Activated naive CD8-positive, alpha-beta T cell treated with anti-CD3 and anti-CD28 coated beads, Interleukin-2, amount 10 ng/mL, durations not matched to agents 7 days and 5 days (primary cell): Measurements from ENCODE around the gene ASCC3. TPM values are rescaled to one million over a fixed set of nuclear protein-coding genes. Genes with fewer than 3 reads are reported as not detected.

Experiments
- ATAC-seq: fragments of 150-1000 bp; cut with Tn5 transposase; one replicate; pipeline ENCODE4 v1.10.0; 2021; ENCODE audit warnings: low read depth, moderate library complexity
- POLR2A ChIA-PET: fragments of 350-600 bp; sonication (Branson Sonifier 250); formaldehyde crosslinking; loops from one replicate; lab custom pipeline; 2021; ENCODE audit warnings: antibody characterized with exemption; lab: Charles Lee
- DNase-seq: peaks from one replicate; pipeline ENCODE4 v3.0.0; 2021
- H3K27ac Mint-ChIP-seq: one replicate; pipeline ENCODE4 v1.8.0; 2022; ENCODE audit warnings: mild to moderate bottlenecking, mixed read lengths
- H3K27me3 Mint-ChIP-seq: one replicate; pipeline ENCODE4 v1.8.0; 2022; ENCODE audit warnings: mild to moderate bottlenecking, moderate library complexity, mixed read lengths
- H3K36me3 Mint-ChIP-seq: one replicate; pipeline ENCODE4 v1.8.0; 2021; ENCODE audit warnings: mild to moderate bottlenecking, mixed read lengths
- H3K4me1 Mint-ChIP-seq: one replicate; pipeline ENCODE4 v1.8.0; 2021; ENCODE audit warnings: mixed read lengths
- H3K4me3 Mint-ChIP-seq: one replicate; pipeline ENCODE4 v1.8.0; 2022; ENCODE audit warnings: mild to moderate bottlenecking, moderate library complexity, mixed read lengths
- H3K9me3 Mint-ChIP-seq: one replicate; pipeline ENCODE4 v1.8.0; 2021; ENCODE audit warnings: mixed read lengths
- total RNA-seq, 2 experiments: library from RNA; stranded (reverse); gene quantifications; one replicate each; pipeline ENCODE4 v1.2.3, GENCODE V29; 2021

The ASCC3 gene
- total RNA-seq, 2 experiments from 2014 or later = 54.7 to 59.6 TPM

GRCh38 chr6:100538086-100538485 is 343.0 kb downstream of the ASCC3 start:
- no peak for DNase-seq
- no peak overlapping the region for H3K4me3 Mint-ChIP-seq
- H3K27me3 Mint-ChIP-seq = no peaks in the 10 kb centered on the region
- H3K4me1 Mint-ChIP-seq = peaks cover 2% of the 10 kb centered on the region
- H3K36me3 Mint-ChIP-seq = peaks cover 56% of the 10 kb centered on the region
- no peak overlapping the region for H3K27ac Mint-ChIP-seq
- ATAC-seq = no peak
- POLR2A ChIA-PET = no interaction called here
- peaks cover 6% of the 10 kb centered on the region for H3K9me3 Mint-ChIP-seq

DNA sequence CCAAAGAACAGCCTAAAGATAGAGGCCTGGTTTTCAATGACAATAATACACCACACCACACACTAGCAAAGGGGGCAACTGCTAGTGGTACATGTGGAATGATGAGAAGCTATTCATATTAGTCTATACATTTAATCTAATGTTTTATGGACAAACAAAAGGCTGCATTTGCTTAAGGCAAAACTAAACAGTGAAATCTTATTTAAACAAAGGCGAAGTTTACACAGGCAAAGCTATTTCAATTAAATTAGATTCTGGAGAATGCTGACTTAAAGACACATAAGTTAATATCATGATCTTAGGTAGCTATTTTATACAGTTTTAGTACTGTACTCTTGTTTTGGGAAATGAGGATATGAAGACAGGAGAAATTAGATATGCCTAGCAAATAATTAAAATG is 362.5 kb downstream of the ASCC3 start:
- Mint-ChIP-seq H3K27ac (no peak overlapping the region), H3K4me1 (no peaks in the 10 kb centered on the region), H3K9me3 (no peaks in the 10 kb centered on the region), H3K4me3 (no peak overlapping the region), H3K27me3 (no peaks in the 10 kb centered on the region), H3K36me3 (peaks cover 11% of the 10 kb centered on the region)
- DNase-seq = no peak
- no peak for ATAC-seq
- POLR2A ChIA-PET = no interaction called here

GRCh38 chr6:100517633-100518032 is 363.5 kb downstream of the ASCC3 start:
- ATAC-seq (no peak), DNase-seq (no peak)
- Mint-ChIP-seq H3K9me3 (no peaks in the 10 kb centered on the region), H3K27ac (no peak overlapping the region), H3K27me3 (no peaks in the 10 kb centered on the region), H3K4me1 (no peaks in the 10 kb centered on the region), H3K4me3 (no peak overlapping the region), H3K36me3 (peaks cover 16% of the 10 kb centered on the region)
- POLR2A ChIA-PET = no interaction called here

DNA sequence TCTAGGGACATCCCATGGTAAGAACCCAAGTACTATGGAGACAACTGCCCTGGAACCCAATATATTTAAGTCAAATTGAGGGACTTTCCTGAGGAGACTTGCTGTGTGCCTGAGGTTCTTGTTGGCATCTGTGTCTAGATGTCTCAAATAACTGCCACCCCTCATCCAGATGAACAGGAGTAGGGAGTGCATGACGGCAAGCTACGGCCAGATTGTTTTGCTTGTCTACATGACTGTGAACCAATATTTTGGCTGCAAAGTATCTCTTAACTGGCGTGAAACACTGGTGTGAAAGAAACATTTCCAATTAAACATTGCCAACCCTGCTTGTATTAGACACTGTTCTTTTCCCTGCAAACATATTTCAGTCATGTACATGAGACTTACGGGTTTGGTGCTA is 364.0 kb downstream of the ASCC3 start:
- H3K4me3 Mint-ChIP-seq = no peak overlapping the region
- H3K9me3 Mint-ChIP-seq = no peaks in the 10 kb centered on the region
- no peak for ATAC-seq

GRCh38 chr6:100514660-100515059 is 366.5 kb downstream of the ASCC3 start:
- POLR2A ChIA-PET = no interaction called here
- Mint-ChIP-seq H3K27ac (no peak overlapping the region), H3K9me3 (no peaks in the 10 kb centered on the region), H3K27me3 (no peaks in the 10 kb centered on the region), H3K4me3 (no peak overlapping the region), H3K36me3 (peaks cover 32% of the 10 kb centered on the region), H3K4me1 (no peaks in the 10 kb centered on the region)
- ATAC-seq (no peak), DNase-seq (no peak)

More for the DNA sequence above, 364.0 kb downstream of the ASCC3 start:
- Mint-ChIP-seq H3K36me3 (peaks cover 19% of the 10 kb centered on the region), H3K4me1 (no peaks in the 10 kb centered on the region), H3K27ac (no peak overlapping the region), H3K27me3 (no peaks in the 10 kb centered on the region)
- DNase-seq = no peak
- POLR2A ChIA-PET = no interaction called here

DNA sequence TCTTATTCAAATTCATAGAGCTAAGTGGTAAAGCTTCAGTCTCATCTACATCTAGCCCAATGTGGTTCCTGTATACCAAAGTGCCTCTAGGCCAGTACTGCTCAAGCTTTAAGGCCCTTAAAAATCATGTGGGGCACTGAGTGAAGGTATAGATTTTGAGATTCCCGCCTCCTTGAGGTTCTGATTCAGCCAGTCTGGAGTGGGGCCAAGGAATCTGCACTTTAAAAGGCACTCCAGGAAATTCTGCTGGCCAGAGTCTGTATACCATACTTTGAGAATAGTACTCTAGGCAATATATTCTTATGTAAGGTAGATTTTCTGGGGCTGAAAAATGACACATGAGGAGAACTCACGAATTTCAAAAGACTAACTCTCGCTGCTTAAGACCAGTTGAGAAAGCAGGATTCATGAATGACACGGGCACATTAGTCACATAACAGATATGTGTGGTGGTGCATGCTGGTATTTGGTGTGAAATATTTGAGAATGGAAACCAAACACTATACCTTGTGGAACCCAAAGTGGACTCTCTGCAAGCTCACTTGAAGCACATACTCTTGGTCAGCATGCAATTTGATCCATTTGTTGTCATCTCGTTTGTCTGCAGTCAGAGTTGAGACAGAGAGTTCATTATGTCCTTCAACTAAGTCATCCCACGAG is 368.8 kb downstream of the ASCC3 start:
- peaks cover 2% of the 10 kb centered on the region for H3K4me1 Mint-ChIP-seq
- POLR2A ChIA-PET = no interaction called here
- no peak for ATAC-seq

DNA sequence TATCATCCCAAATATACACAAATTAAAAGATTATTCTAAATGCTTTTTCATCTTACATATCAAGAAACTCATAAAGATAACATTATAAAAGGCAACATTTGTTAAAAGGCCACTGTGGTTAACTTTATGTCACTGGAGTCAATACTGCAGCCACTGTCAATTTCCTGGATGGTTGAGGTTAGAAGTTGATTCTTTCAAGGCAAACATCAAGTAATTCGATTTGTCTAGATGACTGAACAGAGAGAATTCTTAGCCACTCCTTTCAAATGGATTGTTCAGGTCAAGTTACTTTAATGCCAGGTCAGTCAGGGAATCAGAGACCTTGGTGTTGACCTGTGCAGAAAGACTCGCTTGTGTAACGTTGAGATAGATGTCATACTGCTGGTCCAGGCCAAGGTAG is 372.0 kb downstream of the ASCC3 start:
- no peak overlapping the region for H3K27ac Mint-ChIP-seq
- H3K27me3 Mint-ChIP-seq = no peaks in the 10 kb centered on the region
- no peak overlapping the region for H3K4me3 Mint-ChIP-seq
- H3K4me1 Mint-ChIP-seq = peaks cover 2% of the 10 kb centered on the region
- POLR2A ChIA-PET = no interaction called here
- DNase-seq (no peak), ATAC-seq (no peak)
- H3K9me3 Mint-ChIP-seq = no peaks in the 10 kb centered on the region
- H3K36me3 Mint-ChIP-seq = peaks cover 33% of the 10 kb centered on the region

More for the DNA sequence above, 368.8 kb downstream of the ASCC3 start:
- no peak overlapping the region for H3K4me3 Mint-ChIP-seq
- H3K36me3 Mint-ChIP-seq = peaks cover 39% of the 10 kb centered on the region
- H3K9me3 Mint-ChIP-seq = no peaks in the 10 kb centered on the region
- no peak overlapping the region for H3K27ac Mint-ChIP-seq
- no peaks in the 10 kb centered on the region for H3K27me3 Mint-ChIP-seq
- no peak for DNase-seq

DNA sequence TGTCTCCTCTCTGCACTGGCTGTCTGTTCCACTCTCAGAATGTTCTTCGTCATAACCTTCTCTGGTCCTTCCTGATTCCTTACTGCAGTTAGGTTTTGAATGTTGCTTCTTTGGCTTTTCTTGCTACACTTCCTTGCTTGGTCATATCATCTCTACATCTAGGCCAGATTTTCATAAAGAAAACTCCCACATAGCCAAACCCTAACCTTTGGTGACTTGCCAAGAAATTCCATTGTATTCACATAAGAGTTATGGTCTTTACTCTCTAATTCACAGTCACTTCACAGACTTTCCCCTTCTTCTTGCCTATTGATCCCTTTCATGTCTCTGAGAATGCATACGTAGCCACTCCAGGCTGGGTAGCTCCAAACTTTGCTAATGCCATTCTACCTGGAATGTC is 374.5 kb downstream of the ASCC3 start:
- H3K4me3 Mint-ChIP-seq = no peak overlapping the region
- ATAC-seq (no peak), DNase-seq (no peak)
- no peak overlapping the region for H3K27ac Mint-ChIP-seq
- no peaks in the 10 kb centered on the region for H3K27me3 Mint-ChIP-seq
- POLR2A ChIA-PET = no interaction called here
- peaks cover 2% of the 10 kb centered on the region for H3K4me1 Mint-ChIP-seq
- H3K9me3 Mint-ChIP-seq = no peaks in the 10 kb centered on the region
- peaks cover 20% of the 10 kb centered on the region for H3K36me3 Mint-ChIP-seq

DNA sequence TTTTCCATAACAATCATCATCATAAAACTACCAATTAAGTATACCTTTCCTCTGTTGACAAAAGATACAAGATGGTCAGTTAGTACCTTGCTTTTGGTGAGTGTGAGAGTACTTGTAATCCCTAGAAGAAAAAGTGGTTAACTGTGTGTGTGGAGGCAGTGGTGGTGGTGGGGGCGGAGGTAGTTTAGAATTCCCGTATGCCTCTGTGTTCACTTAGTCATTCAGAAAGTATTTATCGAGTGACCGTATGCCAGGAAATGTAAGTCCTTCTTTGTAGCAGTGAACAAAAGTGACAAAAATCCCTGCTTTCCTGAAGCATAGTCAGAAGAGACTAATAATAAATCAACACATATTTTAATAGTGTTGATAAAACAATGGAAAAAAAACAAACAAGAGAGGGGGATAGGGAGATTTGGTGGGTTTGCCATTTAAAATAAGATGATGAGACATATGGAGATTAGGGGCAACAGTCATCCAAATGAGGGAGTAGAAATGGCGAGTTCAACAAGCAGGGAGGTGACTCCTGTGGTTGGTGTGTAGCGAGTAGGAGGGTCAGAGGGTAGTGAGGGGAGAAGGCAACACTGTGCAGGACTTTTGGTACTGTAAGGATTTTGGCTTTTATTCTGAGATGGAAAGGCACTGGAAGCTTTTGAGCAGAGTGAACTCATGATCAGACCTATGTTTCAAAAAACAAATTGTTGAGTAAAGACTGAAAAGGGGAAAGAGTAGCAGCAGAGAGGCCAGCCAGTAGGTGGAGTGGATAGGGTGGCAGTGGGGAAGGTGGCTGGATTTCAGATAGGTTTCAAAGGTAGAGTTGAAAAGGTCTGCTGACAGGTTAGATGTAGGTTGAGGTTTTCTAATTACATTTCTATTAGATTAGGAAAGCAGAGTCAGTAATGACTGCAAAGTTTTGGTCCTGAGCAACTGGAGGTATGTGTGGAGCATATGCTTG is 376.1 kb downstream of the ASCC3 start:
- Mint-ChIP-seq H3K4me1 (peaks cover 2% of the 10 kb centered on the region), H3K27me3 (peaks cover 2% of the 10 kb centered on the region), H3K4me3 (no peak overlapping the region), H3K27ac (no peak overlapping the region), H3K36me3 (peaks cover 14% of the 10 kb centered on the region), H3K9me3 (no peaks in the 10 kb centered on the region)
- ATAC-seq (no peak), DNase-seq (no peak)
- POLR2A ChIA-PET = no interaction called here

- Mint-ChIP-seq H3K9me3 (no peaks in the 10 kb centered on the region), H3K27me3 (peaks cover 10% of the 10 kb centered on the region), H3K4me3 (no peak overlapping the region), H3K27ac (no peak overlapping the region), H3K4me1 (no peaks in the 10 kb centered on the region), H3K36me3 (peaks cover 7% of the 10 kb centered on the region)
- DNase-seq (no peak), ATAC-seq (no peak)
- POLR2A ChIA-PET = no interaction called here
These were observed 378.0 kb downstream of the ASCC3 start for GRCh38 chr6:100503043-100503705.

- POLR2A ChIA-PET = no interaction called here
These were observed 387.8 kb downstream of the ASCC3 start for GRCh38 chr6:100493206-100493888.

DNA sequence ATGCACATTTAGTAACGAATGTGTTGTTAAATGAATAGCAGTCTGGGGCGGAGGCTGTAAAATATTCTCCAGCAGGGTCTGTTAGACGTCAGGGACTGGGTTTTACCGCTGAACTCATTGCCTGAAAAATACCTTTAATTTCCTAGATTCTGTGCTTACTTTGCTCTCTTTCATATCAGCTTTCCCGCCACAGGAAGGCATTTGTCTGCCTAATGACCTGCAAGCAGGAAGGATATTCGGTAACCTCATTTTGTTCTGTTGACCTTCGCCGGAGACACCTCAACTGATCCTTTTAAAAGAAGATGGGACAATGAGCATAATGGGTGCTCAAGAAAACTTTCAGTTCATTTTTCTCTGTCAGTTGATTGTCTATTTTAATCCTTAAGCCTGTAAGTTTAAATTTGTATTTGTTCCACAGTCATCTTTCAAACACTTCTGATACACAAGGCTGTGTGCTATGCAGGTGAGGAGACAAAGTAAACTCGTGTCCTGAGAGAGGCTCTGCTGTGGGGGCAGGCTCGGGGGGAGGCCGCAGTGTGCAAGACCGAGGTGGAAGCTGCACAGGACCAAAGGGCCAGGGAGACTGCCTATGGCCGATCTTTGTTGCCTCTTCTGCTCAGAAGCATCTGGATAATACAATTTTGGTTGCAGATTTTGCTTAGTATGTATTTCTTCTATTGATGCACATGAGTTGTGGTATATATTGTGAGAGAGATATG is 389.0 kb downstream of the ASCC3 start:
- Mint-ChIP-seq H3K27me3 (peaks cover 40% of the 10 kb centered on the region), H3K4me3 (no peak overlapping the region), H3K36me3 (no peaks in the 10 kb centered on the region), H3K9me3 (peaks cover 1% of the 10 kb centered on the region), H3K4me1 (no peaks in the 10 kb centered on the region), H3K27ac (no peak overlapping the region)
- DNase-seq = no peak
- ATAC-seq = no peak
- POLR2A ChIA-PET = no interaction called here

More at GRCh38 chr6:100493206-100493888, 387.8 kb downstream of the ASCC3 start:
- peaks cover 1% of the 10 kb centered on the region for H3K9me3 Mint-ChIP-seq
- peaks cover 34% of the 10 kb centered on the region for H3K27me3 Mint-ChIP-seq
- no peak for DNase-seq
- ATAC-seq = no peak
- no peak overlapping the region for H3K27ac Mint-ChIP-seq
- no peaks in the 10 kb centered on the region for H3K4me1 Mint-ChIP-seq
- no peaks in the 10 kb centered on the region for H3K36me3 Mint-ChIP-seq
- H3K4me3 Mint-ChIP-seq = no peak overlapping the region
